Large intestine (tissue), 3 donors: ENCODE measurements around the gene MAD1L1. TPM values are rescaled to one million over a fixed set of nuclear protein-coding genes. Genes with fewer than 3 reads are reported as not detected.

Experiments used
- DNase-seq, 2 donors: peaks; one replicate each; pipeline versions ENCODE4 v3.0.0 to v3.0.0-alpha.2; 2013
- H3K27ac ChIP-seq: one replicate; pipeline ENCODE4 v1.5.1; 2013; ENCODE audit warnings: low read length
- H3K27me3 ChIP-seq: 2 replicates; pipeline ENCODE4 v1.6.1; 2013; ENCODE audit warnings: low read length; ENCODE audit not compliant: control insufficient read depth, insufficient read depth
- H3K36me3 ChIP-seq: 2 replicates; pipeline ENCODE4 v1.6.1; 2013; ENCODE audit warnings: low read length; ENCODE audit not compliant: control insufficient read depth, insufficient read depth
- H3K4me1 ChIP-seq: one replicate; pipeline ENCODE4 v1.6.1; 2013; ENCODE audit warnings: low read length; ENCODE audit not compliant: control insufficient read depth, insufficient read depth
- H3K4me3 ChIP-seq: one replicate; pipeline ENCODE4 v1.5.1; 2013; ENCODE audit warnings: low read length
- H3K9me3 ChIP-seq: one replicate; pipeline ENCODE4 v1.6.1; 2013; ENCODE audit warnings: mild to moderate bottlenecking, low read depth, low read length, moderate library complexity; ENCODE audit not compliant: control insufficient read depth
- WGBS: methylation state at CpG from one replicate; pipeline ENCODE4 v1.1.5; 2013; ENCODE audit warnings: low lambda C conversion rate; ENCODE audit not compliant: insufficient coverage; 5-methylcytosine and 5-hydroxymethylcytosine counted together
- polyA plus RNA-seq: library from polyadenylated mRNA; unstranded; fragments of 120-200 nt; gene quantifications from one replicate; pipeline ENCODE4 v1.2.1, GENCODE V29; 2013

The MAD1L1 gene
- polyA plus RNA-seq, 1 donor, result 15.1 TPM

- Histone ChIP-seq H3K4me3 (no peak overlapping the region), H3K4me1 (no peaks in the 10 kb centered on the region), H3K27ac (no peak overlapping the region), H3K27me3 (no peaks in the 10 kb centered on the region), H3K36me3 (peaks cover 4% of the 10 kb centered on the region), H3K9me3 (no peaks in the 10 kb centered on the region)
- 90% methylated on average over 4 of the region's 22 CpGs for WGBS
- DNase-seq, result no peak
Measured at GRCh38 chr7:1954366-1955004, 278.3 kb downstream of the MAD1L1 start.

DNA sequence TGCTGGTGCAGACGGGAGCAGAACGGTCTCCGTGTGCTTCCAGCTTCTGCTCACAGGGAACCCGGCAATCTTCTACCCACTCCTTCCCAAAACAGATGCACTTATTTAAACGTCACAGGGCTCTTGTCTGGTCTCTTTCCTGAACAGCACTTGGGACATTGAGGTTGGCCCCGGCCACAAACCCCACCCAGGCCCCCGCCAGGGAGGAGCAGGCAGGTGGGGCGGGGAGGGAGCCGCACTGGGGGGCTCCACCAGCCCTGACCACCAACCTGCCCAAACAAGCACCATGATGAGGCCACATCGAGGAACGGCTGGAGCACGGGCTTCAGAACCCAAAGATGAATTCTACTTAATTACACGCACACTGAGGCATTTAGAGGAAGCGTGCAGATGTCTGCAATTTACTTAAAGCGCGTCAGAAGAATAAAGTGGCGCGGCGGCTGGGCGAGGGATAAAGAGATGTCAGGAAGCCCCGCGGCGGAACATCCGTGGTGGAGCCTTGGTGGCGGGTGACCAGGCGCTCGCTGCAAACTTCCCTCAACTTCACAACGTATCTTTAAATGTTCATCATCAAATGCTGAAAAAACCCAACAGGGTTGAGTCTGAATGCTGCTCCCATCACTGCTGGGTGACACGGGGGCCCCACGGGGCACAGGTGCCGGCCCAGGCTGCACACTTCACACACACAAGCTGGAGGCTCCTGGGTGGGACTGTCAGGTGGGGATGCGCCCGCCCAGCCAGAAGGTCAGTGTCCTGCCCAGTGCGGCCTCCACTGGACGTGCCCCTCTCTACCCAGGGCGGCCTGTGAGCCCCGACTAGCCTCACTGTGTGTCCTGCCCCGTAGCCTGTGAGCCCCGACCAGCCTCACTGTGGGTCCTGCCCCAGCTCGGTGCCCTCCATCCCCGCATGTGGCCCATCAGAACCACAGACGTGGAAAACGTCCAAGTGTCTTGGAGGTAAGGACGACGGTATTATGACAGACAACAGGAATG lies 279.2 kb downstream of the MAD1L1 start:
- no peak overlapping the region for H3K27ac ChIP-seq
- H3K9me3 ChIP-seq, result no peaks in the 10 kb centered on the region
- no peaks in the 10 kb centered on the region for H3K4me1 ChIP-seq
- H3K27me3 ChIP-seq, result no peaks in the 10 kb centered on the region
- peaks cover 4% of the 10 kb centered on the region for H3K36me3 ChIP-seq
- no peak overlapping the region for H3K4me3 ChIP-seq
- WGBS, result no CpG with 5 or more reads among the region's 45 CpGs
- DNase-seq, result no peak

DNA sequence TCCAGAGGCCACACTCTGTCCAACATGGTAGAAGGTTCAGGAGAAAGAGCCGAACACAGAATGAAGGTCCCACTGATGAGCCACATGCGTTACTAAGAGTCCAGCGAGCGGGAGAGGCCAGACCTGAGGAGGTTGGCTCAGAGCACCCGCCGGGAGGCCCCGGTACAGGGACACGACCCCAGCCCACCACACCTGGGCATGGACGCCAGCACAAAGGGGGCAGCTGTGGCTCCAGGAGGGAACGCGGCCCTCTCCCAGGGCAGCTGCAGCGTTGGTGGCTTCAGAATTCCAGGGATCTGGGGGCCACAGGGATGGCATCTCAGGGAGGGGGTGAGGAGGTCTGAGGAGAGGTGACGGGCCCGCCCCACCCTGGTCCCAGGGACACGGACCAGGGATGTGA lies 280.0 kb downstream of the MAD1L1 start:
- H3K4me3 ChIP-seq, result no peak overlapping the region
- no peaks in the 10 kb centered on the region for H3K9me3 ChIP-seq
- H3K4me1 ChIP-seq, result no peaks in the 10 kb centered on the region
- H3K27me3 ChIP-seq, result no peaks in the 10 kb centered on the region
- H3K36me3 ChIP-seq, result peaks cover 4% of the 10 kb centered on the region
- no CpG with 5 or more reads among the region's 15 CpGs for WGBS
- H3K27ac ChIP-seq, result no peak overlapping the region
- no peak for DNase-seq

GRCh38 chr7:1952169-1952760 lies 280.5 kb downstream of the MAD1L1 start:
- H3K9me3 ChIP-seq, result no peaks in the 10 kb centered on the region
- no peak overlapping the region for H3K27ac ChIP-seq
- peaks cover 2% of the 10 kb centered on the region for H3K36me3 ChIP-seq
- WGBS, result no CpG with 5 or more reads among the region's 28 CpGs
- H3K27me3 ChIP-seq, result no peaks in the 10 kb centered on the region
- H3K4me1 ChIP-seq, result no peaks in the 10 kb centered on the region
- no peak overlapping the region for H3K4me3 ChIP-seq
- DNase-seq, result no peak

- Histone ChIP-seq H3K27me3 (no peaks in the 10 kb centered on the region), H3K9me3 (no peaks in the 10 kb centered on the region), H3K36me3 (no peaks in the 10 kb centered on the region), H3K27ac (no peak overlapping the region), H3K4me3 (no peak overlapping the region), H3K4me1 (no peaks in the 10 kb centered on the region)
- no peak for DNase-seq
- no CpG with 5 or more reads among the region's 17 CpGs for WGBS
Measured at GRCh38 chr7:1951600-1951999, 281.1 kb downstream of the MAD1L1 start.

DNA sequence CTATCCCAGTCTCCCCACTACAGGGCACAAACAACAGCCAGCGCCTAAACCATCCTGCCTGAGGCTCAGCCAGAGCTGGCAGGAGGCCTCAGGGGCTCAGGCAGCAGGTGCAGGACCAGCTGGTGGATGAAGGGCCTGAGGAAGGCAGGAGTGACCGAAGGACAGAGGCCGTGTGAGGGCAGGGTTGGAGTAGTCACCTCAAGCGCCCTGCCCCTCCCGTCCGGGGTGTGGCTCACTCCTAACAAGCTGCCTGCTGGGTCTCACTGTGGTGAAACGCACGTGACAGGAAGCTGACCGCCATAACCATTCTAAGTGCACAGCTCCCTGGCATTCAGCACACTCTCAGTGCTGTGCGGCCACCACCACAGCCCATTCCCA lies 281.6 kb downstream of the MAD1L1 start:
- H3K4me3 ChIP-seq, result no peak overlapping the region
- no CpG with 5 or more reads among the region's 10 CpGs for WGBS
- H3K27ac ChIP-seq, result no peak overlapping the region
- peak in 1 of 2 donors; percentile 10 for DNase-seq
- H3K27me3 ChIP-seq, result no peaks in the 10 kb centered on the region
- H3K9me3 ChIP-seq, result no peaks in the 10 kb centered on the region
- no peaks in the 10 kb centered on the region for H3K4me1 ChIP-seq
- H3K36me3 ChIP-seq, result no peaks in the 10 kb centered on the region

- no CpG with 5 or more reads among the region's 26 CpGs for WGBS
- no peak overlapping the region for H3K4me3 ChIP-seq
- H3K9me3 ChIP-seq, result no peaks in the 10 kb centered on the region
- H3K36me3 ChIP-seq, result no peaks in the 10 kb centered on the region
- H3K4me1 ChIP-seq, result no peaks in the 10 kb centered on the region
- H3K27ac ChIP-seq, result no peak overlapping the region
- H3K27me3 ChIP-seq, result no peaks in the 10 kb centered on the region
- DNase-seq, result no peak
Measured at GRCh38 chr7:1950452-1951158, 282.1 kb downstream of the MAD1L1 start.

DNA sequence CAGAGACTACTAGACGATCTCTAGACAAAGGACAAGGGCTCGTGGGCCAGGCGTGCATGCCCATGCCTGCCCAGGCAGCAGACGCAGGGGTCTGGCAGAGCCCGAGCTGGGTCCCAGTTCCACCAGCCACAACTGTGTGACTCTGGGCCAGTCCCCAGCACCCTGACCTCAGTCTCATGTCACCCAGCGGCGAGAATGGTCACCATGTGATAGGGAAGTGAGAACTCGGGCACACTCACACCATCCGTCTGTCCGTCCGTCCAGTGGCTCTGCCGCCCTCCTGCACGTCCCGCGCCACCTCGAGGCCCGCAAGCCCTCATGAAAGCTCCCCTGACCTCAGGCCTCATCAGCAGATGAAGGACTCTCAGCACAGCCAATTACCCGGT lies 282.7 kb downstream of the MAD1L1 start:
- Histone ChIP-seq H3K27me3 (no peaks in the 10 kb centered on the region), H3K4me3 (no peak overlapping the region), H3K4me1 (no peaks in the 10 kb centered on the region), H3K36me3 (no peaks in the 10 kb centered on the region), H3K9me3 (no peaks in the 10 kb centered on the region), H3K27ac (no peak overlapping the region)
- WGBS, result no CpG with 5 or more reads among the region's 18 CpGs
- DNase-seq, result no peak

- no peak for DNase-seq
- Histone ChIP-seq H3K27me3 (no peaks in the 10 kb centered on the region), H3K4me1 (no peaks in the 10 kb centered on the region), H3K4me3 (no peak overlapping the region), H3K36me3 (no peaks in the 10 kb centered on the region), H3K27ac (no peak overlapping the region), H3K9me3 (no peaks in the 10 kb centered on the region)
- WGBS, result no CpG with 5 or more reads among the region's 15 CpGs
Measured at GRCh38 chr7:1949681-1950055, 283.1 kb downstream of the MAD1L1 start.
